DMS 273 (cell line): ENCODE data around the gene TP73.
A peak's percentile ranks its signal among the peaks of the same experiment; 100 is the strongest.

Experiments used
- DNase-seq: peaks from one replicate; lab custom pipeline; 2025; ENCODE audit not compliant: unreplicated experiment; lab: John Stamatoyannopoulos, UW

TP73 gene

DNA sequence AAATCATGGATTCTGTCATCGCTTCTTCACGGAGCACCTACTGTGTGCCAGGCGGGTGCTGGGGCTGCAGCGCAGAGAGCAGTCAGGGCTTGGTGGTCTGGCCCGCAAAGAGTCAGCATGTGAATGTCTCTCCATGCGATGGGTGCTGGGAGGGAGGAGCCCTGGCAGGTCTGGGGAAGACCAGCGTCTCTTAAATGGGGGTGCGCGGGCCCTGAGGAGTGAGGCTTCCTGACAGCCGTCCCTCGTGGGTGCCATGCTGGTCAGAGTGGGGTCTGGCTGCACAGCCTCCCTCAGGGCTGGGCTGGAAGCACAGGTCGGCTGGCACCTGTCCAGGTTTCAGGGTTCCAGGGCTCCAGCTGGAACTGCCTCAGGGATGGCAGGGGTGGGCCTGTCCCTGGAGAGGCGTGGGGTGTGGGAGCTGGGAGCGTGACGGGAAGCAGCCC, 18.5 kb downstream of the TP73 start:
- no peak for DNase-seq

DNA sequence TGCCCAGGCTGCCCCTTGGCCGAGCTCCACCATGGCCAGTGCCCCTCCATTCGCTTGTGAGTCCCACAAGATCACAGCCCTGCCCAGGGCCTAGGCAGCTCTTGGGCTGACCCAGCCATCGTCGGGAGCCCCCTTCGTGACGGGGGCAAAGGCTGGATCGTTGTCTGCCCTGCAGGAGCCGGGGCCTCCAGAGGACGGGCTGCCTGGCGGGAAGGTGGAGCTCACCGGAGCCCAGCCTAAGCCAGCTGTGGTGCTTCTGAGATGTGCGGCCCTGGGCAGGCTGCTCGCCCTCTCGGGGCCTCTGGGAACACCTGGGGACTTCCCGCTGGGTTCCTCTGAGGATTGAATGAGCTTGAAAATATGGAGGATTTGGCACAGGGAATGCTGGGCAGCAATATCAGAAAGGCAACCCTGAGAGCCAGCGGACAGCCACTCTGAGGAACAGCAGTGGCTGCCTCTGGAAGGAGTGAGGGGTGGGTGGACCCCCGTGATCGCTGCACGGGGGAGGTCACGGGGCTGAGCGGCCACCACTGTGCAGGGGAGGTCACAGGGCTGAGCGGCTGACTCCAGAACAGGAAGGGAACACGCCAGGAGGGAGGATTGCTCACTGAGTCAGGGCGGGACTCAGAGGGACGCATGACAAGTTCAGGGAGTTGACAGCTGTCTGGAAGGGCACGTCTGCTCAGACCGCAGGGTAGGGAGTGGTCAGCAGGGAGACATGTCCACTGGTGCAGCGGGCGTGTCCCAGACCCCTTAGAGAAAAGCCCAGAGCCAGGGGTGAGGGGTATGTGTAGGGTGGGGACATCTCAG, 19.3 kb downstream of the TP73 start:
- DNase-seq = no peak

DNA sequence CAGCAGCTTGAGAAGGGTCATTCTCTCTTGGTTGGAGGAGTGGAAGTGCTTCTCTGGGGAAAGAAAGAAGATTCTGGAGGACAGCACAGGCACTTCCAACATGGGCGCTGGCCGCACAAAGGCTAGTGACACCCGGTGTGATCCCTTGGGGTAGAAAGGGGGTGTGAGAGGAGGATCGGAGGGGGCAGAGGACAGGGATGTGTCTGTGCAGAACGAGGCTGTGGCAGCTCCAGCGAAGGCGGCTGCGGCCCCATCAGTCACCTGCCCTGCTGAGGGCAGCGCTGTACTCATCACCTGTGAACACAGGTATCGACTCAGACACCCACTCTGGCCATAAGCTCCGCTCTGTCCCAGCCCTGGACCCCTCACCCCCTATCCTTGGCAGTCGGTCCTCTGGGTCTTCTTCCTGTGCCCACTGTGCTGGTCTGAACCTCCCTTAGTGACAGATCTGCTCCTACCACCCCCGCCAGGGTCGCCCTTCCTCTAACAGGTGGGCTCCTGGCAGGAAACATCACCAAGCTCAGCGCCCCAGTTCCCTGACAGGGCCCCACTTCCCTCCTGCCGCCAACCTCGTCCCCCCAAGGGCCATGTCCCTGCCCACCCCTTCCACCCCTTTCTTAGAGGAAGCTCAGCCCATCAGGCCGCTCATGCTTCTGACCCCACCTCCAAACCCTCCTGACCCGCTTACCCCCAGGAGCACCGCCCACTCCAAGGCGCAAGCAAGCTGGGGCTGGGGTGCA, 20.1 kb downstream of the TP73 start:
- DNase-seq = no peak

DNA sequence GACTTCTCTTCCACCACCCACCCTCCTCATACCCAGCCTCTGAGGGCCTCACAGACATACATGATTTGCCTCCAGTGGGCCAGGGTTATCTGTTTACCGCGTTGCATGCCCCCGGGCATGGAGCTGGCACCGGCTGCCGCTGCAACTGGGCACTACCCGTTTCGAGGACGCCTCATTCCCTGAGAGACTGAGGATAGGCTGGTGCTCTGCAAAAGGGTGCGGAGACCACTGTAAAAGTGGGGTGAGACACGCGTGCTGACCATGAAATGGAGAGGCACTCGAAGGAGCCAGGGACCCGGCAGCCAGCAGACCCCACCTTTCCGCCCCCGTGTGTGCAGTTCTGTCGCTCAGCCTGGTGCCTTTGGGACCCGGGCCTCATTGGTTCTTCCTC, 20.6 kb downstream of the TP73 start:
- no peak for DNase-seq

DNA sequence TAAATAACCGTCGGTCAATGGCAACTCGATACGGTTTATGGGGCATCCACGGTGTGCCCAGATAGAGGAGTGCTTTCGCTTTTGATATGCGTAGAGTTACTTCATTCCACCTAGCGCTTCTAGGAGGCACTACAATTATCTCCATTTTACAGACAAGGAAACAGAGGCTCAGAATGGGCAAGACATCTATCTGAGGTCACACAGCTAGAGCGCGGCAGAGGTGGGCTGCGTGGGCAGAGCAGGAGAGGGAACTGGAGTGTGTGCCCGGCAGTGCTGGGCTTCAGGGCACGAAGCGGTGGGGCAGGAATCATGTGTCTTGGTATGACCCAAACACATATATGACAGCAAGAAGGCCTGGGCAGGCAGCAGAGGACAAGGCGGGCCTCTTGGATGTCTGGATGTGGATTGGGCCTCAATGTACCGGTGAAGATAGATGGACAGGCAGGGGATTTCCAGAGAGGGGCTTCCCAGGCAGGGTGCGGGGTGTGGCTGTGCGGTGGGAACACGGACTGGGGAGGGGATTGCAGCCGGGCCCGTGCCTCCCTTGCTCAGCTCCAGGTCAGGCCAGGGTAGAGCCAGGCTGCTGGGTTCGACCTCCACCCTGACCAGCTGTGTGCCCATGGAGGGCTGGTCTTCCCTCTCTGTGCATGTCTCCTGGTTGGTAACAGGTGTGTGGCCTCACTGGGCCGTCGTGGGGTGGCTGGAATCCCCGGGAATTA, 21.2 kb downstream of the TP73 start:
- no peak for DNase-seq

DNA sequence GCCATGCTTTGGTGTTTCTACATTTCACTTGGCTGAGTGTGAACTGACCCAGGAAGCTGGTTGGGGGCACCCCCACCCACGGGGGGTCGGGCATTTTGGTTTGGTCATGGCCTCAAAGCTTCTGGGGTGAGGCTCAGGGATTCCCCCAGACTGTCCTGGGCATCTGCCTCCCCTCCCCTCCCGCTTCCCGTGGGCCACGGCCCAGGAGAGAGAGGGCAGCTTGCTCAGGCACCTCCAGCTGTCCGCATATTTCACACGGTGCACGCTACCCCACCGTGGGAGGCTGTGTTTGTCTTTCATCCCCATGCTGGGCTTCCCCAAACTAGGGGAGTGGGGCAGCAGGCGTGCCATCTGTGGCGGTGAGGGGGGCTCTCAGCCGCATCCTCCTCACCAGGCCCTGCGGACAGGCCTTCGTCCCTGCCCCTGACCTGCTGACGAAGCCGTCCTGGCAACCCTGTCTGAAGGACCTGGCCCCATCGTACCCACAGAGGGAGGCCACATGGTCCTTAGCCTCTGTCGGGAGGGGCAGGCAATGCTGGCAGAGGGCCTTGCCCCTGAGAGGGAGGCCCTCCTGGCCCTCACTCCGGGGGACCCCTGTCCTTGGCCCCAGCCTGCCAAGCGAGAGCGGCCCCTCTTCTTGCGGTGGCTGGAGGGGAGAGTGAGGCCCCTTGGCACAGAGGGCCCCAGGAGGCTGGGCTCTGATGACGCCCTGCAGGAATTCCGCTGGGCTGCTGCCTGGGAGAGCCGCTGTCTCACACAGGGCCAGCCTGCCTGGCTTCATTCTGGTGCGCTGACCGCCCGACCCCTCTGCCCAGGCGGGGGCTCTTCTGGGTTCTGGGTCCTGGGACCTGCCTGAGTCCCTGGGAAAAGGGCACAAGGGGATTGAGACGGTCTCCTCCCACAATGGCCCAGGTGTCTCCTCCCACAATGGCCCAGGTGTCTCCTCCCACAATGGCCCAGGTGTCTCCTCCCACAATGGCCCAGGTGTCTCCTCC, 22.1 kb downstream of the TP73 start:
- DNase-seq = peak; percentile 87

DNA sequence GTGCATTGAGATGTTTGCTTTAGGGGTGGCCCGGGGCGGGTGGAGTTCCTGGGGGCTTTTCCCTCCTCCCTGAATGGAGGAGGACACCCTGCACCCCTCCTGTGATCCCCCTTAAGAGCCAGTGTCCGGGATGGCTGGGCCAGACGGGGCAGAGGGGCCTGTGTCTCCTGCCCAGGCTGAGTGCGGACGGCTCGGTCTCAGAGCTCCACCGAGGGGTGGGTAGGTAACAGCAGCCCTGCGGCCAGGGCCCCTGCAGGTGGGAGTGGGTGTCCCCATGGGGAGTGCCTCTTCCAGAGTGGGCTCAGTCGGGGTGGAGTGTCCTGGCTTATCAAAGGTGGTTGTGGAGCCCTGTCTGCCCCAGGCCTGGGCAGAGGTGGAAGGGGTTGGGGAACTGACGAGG, 23.1 kb downstream of the TP73 start:
- DNase-seq = no peak

DNA sequence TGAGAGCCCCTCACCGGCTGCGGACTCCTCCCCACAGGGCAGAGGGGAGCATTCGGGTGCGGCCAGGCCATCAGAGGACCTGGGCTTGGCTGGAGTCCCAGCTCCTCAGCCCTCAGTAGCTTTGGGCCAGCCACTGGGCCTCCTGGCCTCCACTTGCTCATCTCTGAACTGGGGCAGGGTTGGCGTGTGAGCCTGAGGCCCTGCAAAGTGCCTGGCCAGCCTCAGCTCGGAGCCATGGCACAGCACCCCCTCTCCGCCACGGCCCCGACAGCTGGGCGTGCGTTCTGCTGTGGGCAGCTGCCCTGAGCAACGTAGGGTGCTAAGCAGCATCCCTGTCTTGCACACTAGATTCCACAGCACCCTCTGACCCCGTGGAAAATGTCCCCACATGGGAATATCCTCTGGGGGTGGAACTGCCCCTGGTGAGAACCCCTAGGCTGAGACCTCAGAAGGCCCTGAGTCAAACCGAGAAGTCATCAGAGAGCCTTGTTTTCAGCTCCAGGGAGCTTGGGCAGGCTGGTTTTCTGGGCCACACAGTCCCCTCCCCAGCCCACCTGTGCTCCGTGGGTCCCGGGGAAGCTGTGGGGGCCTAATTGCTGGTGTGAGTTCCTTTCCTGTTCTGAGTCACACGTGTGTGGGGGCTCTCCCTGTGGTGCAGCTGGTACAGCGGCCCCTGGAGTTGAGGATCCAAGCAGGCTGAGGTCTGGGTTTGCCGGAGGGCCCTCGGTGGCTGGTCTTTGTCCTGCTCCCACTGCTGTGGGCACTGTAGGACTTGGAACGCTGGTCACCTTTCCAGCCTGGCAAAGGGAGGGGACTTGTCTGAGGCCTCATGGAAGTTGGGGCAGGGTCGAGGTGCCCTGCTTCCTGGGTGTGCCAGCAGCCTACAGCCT, 24.5 kb downstream of the TP73 start:
- no peak for DNase-seq

DNA sequence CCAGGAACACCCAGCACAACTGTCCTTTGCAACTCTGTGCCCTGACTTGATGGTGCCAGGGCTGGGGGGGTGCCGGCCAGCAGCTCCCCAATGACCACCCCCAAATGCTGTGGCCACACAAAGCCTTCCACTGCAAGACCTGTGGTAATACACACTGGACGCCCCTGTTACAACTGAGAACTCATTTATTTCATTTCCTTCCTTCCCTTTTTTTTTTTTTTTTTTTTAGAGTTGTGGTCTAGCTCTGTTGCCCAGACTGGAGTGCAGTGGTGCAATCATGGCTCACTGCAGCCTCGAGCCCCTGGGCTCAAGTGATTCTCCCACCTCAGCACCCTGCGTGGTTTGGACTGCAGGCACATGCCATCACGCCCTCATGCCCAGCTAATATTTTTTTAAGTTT, 25.2 kb downstream of the TP73 start:
- DNase-seq = no peak

DNA sequence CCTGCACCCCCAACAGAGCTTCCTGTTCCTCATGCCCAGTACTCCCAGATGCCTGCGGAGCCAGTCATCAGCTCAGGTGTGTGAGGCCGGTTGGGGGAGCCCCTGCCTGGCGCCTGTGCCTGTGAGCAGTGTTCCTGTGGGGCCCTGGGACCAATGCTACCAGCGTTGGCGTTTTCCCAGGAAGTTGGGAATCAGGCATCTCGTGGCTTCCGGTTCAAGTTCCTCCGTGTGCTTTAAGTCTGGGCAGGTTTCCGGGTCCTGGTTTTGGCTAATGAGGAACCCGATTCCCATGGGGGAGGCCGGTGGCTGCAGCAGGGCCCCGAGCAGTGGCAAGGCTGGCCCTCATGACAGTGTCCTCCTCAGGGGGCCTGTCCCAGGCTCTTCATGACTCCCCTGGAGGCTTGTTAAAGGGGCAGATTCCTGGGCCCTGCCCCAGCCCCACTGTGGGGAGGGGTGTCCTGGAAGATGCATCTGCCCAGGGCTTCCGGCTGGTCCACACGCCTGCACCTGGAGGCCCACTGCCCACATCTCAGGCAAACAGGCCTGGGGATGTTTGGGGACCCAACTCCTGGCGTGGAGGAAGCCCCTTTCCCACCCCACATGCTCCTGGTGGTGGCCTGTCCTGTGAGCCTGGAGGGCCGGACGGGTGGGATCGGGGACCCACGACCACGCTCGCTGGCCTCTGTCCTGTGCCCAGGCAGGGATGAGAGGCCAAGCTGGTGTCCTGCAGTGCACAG, 26.2 kb downstream of the TP73 start:
- DNase-seq = peak; percentile 31

DNA sequence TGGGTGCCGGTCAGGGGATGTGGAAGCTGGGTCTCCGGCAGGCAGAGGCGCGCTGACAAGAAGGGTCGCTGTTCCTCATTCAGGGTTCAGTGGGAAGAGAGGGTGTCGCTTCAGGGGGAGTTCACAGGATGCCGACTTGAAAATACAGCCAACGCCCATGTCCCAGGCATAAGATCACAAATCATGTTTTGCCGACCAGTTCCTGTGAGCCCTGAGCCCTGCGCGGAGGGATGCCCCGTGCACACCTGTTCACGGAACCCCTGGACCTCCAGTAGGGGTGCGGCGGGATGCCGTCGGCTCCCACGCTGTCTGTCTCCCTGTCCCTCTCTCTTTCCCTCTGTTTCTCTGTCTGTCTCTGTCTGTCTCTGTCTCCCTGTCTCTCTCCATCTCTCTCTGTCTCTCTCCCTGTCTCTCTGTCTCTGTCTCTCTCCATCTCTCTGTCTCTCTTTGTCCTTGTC, 26.8 kb downstream of the TP73 start:
- no peak for DNase-seq

DNA sequence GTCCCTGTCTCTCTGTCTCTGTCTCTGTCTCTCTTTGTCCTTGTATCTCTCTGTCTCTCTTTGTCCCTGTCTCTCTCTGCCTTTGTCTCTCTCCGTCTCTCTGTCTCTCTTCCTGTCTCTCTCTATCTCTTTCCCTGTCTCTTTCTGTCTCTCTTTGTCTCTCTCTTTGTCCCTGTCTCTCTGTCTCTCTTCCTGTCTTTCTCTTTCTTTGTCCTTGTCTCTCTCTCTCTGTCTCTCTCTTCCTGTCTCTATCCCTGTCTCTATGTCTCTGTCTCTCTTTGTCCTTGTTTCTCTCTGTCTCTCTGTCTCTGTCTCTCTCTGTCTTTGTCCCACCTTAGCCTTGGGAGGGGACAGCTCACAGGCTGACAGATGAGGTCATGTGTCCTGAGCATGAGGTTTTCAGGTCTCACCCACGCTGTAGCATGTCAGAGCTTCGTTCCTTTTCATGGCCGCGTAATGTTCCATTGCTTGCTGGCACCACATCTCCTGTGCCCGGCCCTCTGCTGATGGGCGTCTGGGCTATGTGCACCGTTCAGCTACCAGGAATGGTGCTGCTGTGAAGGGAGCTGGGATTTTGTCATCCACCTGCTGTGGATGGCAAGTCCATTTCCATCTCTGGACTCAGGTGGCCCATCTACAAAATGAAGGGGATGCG, 27.6 kb downstream of the TP73 start:
- no peak for DNase-seq

DNA sequence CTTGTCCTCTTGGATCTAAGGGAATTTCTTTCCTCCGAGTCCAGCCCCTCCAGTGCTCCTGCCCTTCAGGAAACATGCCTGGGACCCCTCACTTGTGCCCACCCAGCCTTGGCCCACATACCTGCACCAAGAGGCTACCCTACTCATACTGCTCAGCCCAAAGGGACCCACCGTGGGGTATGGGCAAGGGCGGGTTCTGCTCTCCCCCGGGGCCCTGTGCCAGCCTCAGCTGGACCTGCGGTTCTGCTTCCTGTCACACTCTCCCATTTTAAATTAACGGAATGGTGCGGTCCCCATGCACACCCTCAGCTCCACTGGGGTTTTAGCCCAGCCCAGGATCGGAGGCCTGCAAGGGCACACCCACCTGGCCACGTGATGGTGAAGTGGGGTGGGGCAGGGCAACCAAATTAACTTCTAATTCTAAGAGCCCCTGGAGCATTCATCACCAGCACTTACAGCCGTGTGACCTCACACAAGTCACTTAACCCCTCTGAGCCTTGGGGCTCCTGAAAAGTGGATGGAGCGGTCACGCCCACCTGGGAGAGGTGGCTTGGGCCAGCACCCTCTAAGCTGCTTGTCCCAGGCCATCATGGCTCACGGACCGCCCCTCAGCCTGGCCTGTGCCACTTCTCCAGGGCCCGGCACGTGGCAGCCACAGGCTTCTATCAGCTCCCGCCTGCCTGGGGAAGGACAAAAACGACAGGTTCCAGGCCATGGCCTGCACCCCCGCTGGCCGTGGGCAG, 28.3 kb downstream of the TP73 start:
- no peak for DNase-seq

DNA sequence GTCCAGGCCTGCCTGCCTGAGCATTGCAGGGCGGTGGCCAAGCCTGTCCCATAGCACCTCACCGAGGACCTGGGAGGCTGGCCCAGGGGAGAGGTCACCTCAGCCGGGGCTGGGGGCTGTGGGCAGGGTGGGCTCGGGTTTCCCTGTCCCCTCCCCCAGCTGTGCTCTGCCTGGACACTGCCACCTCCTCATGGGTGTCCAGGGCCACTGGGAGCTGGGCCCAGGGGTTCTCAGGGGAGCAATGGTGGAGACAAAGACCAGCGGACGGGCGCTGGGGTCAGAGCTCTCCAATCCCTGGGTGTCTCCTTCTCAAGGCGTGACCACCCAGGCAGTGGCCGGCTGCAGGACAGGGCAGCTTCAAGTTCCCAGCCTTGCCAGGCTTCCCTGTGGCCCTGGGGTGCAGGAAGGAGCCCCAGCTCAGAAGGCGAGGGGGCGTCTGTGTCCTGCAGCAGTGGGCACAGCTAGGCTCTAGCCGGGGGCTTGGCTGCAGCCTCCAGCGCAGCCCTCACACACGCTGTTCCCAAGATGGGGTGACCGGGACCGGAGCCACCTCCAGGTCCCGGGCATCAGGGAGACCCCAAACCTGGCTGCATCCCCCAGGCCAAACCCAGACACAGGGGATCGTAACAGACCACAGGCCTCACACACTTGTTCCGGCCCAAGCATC, 29.0 kb downstream of the TP73 start:
- DNase-seq = no peak

DNA sequence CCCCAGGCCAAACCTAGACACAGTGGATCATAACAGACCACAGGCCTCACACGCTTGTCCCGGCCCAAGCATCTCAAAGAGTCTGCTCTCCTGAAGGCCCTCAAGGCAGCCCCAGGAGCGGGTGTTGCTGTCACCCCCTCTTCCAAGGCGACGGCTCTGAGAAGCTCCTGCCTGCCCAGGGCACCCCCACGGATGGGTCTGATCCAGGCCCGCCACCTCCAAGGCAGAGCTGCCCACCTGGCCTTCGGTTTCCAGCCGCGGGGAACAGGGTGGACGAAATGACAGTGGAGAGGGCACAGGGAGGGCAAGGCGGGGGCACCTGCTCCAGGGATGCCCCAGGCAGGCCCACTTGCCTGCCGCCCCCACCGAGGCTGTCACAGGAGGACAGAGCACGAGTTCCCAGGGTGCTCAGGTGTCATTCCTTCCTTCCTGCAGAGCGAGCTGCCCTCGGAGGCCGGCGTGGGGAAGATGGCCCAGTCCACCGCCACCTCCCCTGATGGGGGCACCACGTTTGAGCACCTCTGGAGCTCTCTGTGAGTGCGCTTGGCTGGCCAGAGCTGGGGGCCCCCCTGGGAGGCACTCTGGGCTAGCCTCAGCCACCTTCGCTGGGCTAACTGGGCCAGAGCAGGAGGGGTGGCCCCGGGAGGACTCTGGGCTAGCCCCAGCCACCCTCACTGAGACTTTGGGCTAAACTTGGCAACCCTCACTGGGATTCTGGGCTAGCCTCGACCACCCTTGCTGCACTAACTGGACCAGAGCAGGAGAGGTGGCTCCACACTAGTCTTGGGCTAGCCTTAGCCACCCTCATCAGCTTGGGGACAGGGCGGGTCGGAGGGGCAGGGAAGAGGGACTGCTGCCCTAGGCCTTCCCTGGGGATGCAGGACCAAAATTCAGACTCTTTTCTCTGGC, 29.8 kb downstream of the TP73 start:
- no peak for DNase-seq

DNA sequence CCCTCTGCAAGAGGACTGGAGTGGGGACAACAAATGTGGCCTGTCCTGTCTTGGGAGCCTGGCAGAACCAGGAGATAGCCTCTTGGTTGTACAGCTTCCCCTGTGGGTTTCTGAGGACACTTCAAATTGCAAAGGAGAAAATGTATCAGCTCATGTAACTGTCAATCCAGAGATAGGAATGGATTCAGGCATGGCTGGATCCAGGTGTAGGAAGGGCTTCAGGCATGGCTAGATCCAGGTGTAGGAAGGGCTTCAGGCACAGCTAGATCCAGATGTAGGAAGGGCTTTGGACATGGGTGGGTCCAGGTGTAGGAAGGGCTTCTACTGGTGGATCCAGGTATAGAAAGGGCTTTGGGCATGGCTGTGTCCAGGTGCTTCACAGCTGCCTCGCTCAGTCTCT, 30.9 kb downstream of the TP73 start:
- DNase-seq = no peak
